ENCODE measurements around the gene UPF1. TPM values are rescaled to one million over a fixed set of nuclear protein-coding genes. Genes with fewer than 3 reads are reported as not detected.

UPF1 gene
- total RNA-seq, 1 donor from 2014 or later = 71.6 TPM

DNA sequence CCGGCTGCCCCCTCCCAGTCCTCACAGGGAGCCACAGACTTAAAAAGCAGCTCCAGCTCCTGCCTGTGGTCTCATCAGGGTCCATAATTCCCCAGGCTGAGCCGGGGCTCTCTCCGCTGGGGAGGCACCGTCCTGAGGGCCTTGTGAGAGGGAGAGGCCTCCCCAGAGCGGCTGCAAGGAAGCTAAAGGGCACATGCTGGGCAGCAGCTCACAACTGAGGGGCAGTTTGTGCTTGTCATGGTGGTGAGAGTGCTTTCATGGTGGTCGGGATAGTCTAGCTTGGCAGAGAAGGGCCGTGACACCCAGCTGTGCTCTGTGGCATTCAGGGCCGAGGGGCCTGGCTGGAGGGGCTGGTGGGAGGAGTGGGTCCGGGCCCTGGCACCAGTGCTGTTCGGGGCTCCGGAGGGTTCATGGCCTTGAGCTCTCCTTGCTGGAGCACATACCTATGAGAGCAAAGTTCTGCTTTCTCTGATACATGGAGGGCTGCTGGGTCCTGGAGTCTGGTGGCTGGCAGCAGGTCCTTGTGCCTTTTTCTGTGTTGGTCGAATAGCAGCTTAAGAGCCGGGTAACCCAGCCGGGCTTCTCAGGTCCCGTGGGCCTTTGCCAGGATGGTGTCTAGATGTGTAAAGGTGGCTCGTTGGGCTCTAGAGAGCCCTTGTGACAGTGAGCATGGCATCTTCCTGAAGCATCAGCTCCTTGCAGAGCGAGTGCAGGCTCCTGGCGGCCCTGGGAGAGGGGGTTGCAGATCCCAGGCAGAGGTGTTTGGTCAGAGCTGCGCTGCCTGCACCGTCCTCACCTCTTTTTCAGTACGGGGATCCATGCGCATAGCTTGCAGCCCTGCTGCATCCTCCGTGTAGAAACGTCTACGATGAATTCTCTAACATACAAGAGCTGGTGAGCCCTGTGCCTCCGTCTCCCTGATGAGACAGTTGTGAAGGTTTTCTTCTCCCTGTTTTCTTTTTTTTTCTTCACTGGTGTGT is 8.8 kb downstream of the UPF1 start:
- Histone ChIP-seq H3K36me3 (ENCODE audit: control insufficient read depth, insufficient read depth, low read length) (peaks cover 1% of the 10 kb centered on the region), H3K4me3 (ENCODE audit: low read depth, low read length) (no peak overlapping the region), H3K27me3 (ENCODE audit: control insufficient read depth, insufficient read depth, low read length) (no peaks in the 10 kb centered on the region)
- no peak for TF ChIP-seq CTCF (IDR thresholded peaks at IDR 0.05; ENCODE audit: insufficient read depth, low read length, poor library complexity, severe bottlenecking)
- DNase-seq (ENCODE audit: low read depth) = no peak

GRCh38 chr19:18841400-18841799 is 9.6 kb downstream of the UPF1 start:
- H3K27me3 ChIP-seq (ENCODE audit: control insufficient read depth, insufficient read depth, low read length) = no peaks in the 10 kb centered on the region
- no peak overlapping the region for H3K4me3 ChIP-seq (ENCODE audit: low read depth, low read length)
- TF ChIP-seq CTCF (IDR thresholded peaks at IDR 0.05; ENCODE audit: insufficient read depth, low read length, poor library complexity, severe bottlenecking) = no peak
- peaks cover 1% of the 10 kb centered on the region for H3K36me3 ChIP-seq (ENCODE audit: control insufficient read depth, insufficient read depth, low read length)
- DNase-seq (ENCODE audit: low read depth) = no peak

DNA sequence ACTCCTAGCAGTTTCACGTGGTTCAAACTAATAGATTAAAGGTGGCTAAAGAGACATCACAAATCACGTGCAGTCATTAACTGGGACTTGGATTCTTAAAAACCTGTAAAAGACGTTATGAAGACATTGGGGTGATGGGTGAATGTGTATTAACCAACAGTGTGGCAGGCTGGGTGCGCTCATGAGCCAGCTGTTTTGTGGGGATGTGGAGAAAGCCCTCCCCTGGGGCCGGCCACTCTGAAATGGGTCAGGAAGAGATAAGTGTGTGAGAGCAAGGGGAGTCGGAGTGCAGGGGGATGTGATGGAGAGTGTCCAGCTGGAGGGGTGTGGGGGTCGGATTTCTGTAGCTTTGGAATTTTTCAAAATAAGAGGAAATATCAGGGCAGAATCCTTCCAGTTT is 10.4 kb downstream of the UPF1 start:
- H3K4me3 ChIP-seq (ENCODE audit: low read depth, low read length) = no peak overlapping the region
- H3K36me3 ChIP-seq (ENCODE audit: control insufficient read depth, insufficient read depth, low read length) = peaks cover 1% of the 10 kb centered on the region
- DNase-seq (ENCODE audit: low read depth) = no peak
- TF ChIP-seq CTCF (IDR thresholded peaks at IDR 0.05; ENCODE audit: insufficient read depth, low read length, poor library complexity, severe bottlenecking) = no peak
- H3K27me3 ChIP-seq (ENCODE audit: control insufficient read depth, insufficient read depth, low read length) = no peaks in the 10 kb centered on the region

GRCh38 chr19:18843960-18844359 is 12.2 kb downstream of the UPF1 start:
- no peak for TF ChIP-seq CTCF (IDR thresholded peaks at IDR 0.05; ENCODE audit: insufficient read depth, low read length, poor library complexity, severe bottlenecking)
- no peak for DNase-seq (ENCODE audit: low read depth)
- Histone ChIP-seq H3K27me3 (ENCODE audit: control insufficient read depth, insufficient read depth, low read length) (no peaks in the 10 kb centered on the region), H3K4me3 (ENCODE audit: low read depth, low read length) (no peak overlapping the region), H3K36me3 (ENCODE audit: control insufficient read depth, insufficient read depth, low read length) (no peaks in the 10 kb centered on the region)

DNA sequence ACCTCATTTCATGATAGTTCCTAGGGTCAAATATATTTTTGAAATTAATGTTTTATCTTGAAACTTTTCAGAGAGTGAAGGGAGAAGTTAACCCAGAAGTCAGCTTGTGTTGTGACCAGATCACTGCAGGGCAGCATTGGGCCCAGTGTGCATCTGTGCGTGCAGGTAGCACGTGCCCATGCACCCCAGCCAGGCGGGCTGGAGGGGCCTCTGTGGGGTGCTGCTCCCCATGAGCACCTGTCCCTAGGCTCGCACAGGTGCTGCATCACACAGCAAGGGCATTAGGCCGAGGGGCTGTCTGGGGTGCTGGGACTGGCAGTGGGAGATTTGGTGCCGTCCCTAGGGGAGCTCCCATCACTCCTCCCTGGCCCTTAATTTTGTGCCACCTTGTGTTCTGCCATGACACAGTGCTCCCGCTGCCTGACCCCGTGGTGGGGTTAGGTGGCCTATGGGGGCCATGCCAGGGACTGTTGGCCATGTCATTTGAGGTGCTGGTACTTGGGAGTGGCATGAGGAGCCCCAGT is 13.1 kb downstream of the UPF1 start:
- H3K36me3 ChIP-seq (ENCODE audit: control insufficient read depth, insufficient read depth, low read length) = no peaks in the 10 kb centered on the region
- H3K27me3 ChIP-seq (ENCODE audit: control insufficient read depth, insufficient read depth, low read length) = no peaks in the 10 kb centered on the region
- no peak for TF ChIP-seq CTCF (IDR thresholded peaks at IDR 0.05; ENCODE audit: insufficient read depth, low read length, poor library complexity, severe bottlenecking)
- H3K4me3 ChIP-seq (ENCODE audit: low read depth, low read length) = no peak overlapping the region
- DNase-seq (ENCODE audit: low read depth) = no peak
